ENCODE results near the gene BNC1. TPM values are rescaled to one million over a fixed set of nuclear protein-coding genes. Genes with fewer than 3 reads are reported as not detected.

The BNC1 gene
- total RNA-seq, 2 experiments from 2014 or later = not detected

DNA sequence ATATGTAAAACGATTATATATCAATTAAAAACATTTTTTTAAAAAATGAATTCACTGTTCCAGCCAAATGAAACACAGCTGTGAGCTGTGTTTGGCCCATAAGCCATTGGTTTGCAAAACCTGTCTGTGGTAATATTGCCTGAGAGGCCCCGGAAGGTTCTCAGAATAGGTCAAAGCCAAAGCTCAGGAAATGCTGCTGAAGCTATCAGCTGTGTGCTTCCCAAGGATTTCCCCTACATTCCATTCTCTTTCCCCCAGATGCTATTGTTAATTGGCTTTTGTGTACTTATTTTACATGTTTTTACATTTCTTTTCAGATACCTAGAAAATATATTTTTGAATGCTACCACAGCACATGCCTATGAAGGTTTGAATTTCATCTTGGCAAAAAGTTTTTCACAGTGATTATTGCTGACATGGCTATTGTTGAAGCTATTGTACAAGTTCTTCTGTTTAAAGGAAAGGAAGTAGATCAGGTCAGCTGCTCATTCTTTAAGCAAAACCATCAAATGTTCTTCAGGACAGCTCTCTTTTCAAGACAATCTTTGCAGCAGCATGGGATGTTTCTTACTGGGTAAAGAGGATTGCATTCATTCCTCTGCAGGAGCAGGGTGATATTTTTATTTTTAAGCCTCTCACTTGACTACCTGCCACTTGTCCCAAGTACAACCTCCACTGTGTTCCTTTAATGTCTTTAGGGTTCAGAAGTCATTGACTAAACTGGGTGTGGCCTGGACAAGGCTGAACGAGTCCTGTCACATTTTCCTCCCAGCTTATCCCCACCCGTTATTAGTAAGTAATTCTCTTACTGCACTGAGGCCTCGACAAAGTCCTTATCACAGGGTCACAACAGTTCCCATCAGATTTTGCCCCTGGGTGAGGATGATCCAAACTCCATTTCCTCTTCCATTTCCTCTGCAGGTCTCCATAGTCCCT, 26.3 kb upstream of the BNC1 start:
- Mint-ChIP-seq H3K36me3 (ENCODE audit: low read depth) (no peaks in the 10 kb centered on the region), H3K4me1 (no peaks in the 10 kb centered on the region), H3K4me3 (no peak overlapping the region), H3K9me3 (no peaks in the 10 kb centered on the region), H3K27me3 (peaks cover 5% of the 10 kb centered on the region), H3K27ac (no peak overlapping the region)
- no peak for DNase-seq
- POLR2A ChIA-PET = interaction anchor here (0.6 kb wide), 1 partner anchor 257 kb away, joined by 4 read pairs; no protein-coding TSS in a partner anchor
- CTCF ChIA-PET = interaction anchor here (0.9 kb wide), 1 partner anchor 9 kb away, joined by 3 read pairs; no protein-coding TSS in a partner anchor

DNA sequence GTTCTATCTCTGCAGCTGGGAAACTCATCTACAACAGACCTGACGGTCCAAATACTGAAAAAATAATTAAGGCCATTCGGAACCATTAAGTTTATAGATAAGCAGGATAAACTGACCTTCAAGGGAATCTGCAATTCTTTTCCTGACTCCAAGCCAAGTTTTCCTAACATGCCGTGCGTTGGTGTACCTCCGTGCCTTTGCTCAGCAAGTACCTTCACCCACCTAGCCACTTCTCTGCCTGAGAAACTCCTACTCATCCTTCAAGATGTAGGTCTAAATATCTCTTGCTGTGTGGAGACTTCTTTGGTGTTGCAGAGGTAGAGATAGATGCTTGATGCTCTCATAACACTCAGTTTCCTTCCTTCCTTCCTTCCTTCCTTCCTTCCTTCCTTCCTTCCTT, 24.2 kb upstream of the BNC1 start:
- no peak overlapping the region for H3K27ac Mint-ChIP-seq
- H3K4me1 Mint-ChIP-seq = no peaks in the 10 kb centered on the region
- ChIA-PET CTCF (no interaction called here), POLR2A (no interaction called here)
- H3K9me3 Mint-ChIP-seq = no peaks in the 10 kb centered on the region
- H3K36me3 Mint-ChIP-seq (ENCODE audit: low read depth) = no peaks in the 10 kb centered on the region
- no peak overlapping the region for H3K4me3 Mint-ChIP-seq
- peaks cover 18% of the 10 kb centered on the region for H3K27me3 Mint-ChIP-seq
- no peak for DNase-seq

DNA sequence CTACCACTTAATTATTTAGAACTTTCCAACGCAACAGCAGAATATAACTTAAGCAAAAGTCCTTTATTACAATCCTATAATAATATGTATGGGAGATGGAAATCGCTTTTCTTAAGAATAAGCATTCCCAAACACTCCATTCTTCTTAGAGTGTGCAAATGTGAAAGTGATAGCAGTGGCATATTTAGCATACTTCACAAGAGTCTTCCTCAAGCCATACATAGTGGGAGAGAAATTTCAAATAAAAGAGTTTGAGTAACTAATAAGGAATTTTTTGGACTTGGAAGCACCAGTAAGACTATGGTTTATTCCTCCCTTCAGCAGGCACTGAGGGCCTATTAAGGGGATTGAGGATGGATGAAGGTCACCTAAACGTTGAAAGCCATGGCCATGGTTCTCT, 22.1 kb upstream of the BNC1 start:
- H3K4me3 Mint-ChIP-seq = no peak overlapping the region
- CTCF ChIA-PET = no interaction called here
- POLR2A ChIA-PET = no interaction called here
- H3K4me1 Mint-ChIP-seq = no peaks in the 10 kb centered on the region
- H3K36me3 Mint-ChIP-seq (ENCODE audit: low read depth) = no peaks in the 10 kb centered on the region
- no peak overlapping the region for H3K27ac Mint-ChIP-seq
- no peak for DNase-seq
- H3K9me3 Mint-ChIP-seq = no peaks in the 10 kb centered on the region
- peaks cover 24% of the 10 kb centered on the region for H3K27me3 Mint-ChIP-seq

DNA sequence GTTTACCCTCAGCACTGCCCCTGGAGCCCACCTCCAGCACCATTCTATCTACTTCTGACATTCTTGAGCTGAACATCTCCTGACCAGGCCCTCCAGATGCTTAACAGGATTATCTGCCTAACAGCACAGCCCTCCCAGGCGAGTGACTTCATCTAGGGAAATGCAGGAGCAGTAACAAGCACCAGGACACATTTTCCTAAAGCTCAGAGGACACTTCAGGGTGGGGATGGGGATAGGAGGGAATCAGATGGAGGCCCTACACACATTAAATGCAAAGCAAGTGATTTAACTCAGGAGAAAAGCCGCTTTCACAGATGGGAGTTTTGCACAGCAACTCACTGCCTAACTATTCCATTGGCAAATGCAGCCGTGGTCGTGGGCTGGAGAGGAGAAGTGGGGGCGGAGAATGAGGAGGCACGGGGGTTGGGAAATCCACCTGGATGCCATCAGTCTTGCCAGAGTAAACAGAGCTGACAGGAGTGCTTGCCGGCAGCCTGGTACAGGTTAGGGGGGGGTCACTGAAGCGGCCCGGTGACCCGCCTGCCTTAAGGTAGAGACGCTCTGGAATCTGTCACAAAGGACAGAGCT, 21.3 kb upstream of the BNC1 start:
- Mint-ChIP-seq H3K9me3 (no peaks in the 10 kb centered on the region), H3K4me3 (no peak overlapping the region), H3K4me1 (no peaks in the 10 kb centered on the region), H3K27me3 (peaks cover 26% of the 10 kb centered on the region), H3K27ac (no peak overlapping the region), H3K36me3 (ENCODE audit: low read depth) (no peaks in the 10 kb centered on the region)
- no peak for DNase-seq
- ChIA-PET POLR2A (no interaction called here), CTCF (no interaction called here)

DNA sequence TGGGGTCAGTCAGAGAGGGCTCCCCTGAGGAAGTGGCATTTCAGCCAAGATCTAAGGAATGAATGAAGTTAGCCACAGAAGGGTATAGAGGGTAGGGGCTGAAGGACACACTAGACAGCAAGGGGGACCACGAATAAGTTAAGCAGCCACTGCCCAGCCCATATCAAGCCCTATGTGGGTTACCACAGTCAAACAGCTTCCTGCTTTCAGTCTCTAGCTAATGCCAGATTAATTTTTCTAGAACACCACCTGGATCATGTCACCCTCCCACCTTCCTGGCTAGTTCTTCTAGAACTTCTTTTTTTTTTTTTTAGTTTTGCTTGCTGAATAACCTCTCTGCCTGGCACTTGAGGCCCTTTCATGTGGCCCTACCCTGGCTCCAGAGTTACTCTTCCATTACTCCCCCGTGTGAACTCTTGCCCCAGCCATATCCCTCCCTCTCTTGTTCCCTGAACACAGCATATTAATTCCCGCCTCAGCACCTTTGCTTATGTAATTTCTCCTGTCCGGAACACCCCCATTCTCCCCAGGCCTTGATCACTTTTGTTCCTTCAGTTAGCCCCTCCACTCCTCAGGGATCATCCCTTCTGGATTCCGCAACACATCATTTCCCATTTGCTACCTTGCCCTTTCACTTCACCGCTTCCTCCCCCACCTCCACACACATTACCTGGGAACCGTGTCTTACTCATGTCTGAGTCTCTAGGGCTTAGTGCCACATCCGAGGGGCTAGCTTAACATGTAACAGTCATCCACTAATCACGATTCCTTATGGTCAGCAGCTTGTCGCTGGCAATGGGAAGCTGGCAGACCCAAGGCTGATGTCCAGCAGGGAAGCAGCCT, 20.6 kb upstream of the BNC1 start:
- ChIA-PET CTCF (no interaction called here), POLR2A (no interaction called here)
- Mint-ChIP-seq H3K4me1 (no peaks in the 10 kb centered on the region), H3K27me3 (peaks cover 29% of the 10 kb centered on the region), H3K4me3 (no peak overlapping the region), H3K9me3 (no peaks in the 10 kb centered on the region), H3K36me3 (ENCODE audit: low read depth) (no peaks in the 10 kb centered on the region), H3K27ac (no peak overlapping the region)
- DNase-seq = no peak

DNA sequence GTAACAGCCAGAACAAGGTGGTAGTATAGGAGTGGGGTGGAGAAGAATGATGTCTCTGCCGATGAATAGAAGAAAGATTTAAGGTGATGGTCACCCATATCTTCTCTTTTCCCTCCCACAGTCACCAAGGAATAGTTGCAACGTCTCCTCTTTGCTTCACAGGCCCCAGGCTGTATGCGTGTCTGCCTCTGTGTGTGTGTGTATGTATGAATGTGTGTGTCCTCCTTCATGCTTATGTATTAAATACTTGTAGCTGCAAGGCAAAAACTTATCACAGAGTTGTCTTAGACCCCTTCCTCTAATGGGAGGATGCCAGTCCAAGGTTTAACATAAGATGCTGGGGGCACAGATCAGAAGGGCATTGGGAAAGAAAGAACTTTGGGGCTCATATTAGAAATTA, 19.1 kb upstream of the BNC1 start:
- POLR2A ChIA-PET = no interaction called here
- no peak for DNase-seq
- Mint-ChIP-seq H3K36me3 (ENCODE audit: low read depth) (no peaks in the 10 kb centered on the region), H3K9me3 (no peaks in the 10 kb centered on the region), H3K4me1 (no peaks in the 10 kb centered on the region), H3K4me3 (no peak overlapping the region), H3K27me3 (peaks cover 30% of the 10 kb centered on the region), H3K27ac (no peak overlapping the region)
- CTCF ChIA-PET = no interaction called here

DNA sequence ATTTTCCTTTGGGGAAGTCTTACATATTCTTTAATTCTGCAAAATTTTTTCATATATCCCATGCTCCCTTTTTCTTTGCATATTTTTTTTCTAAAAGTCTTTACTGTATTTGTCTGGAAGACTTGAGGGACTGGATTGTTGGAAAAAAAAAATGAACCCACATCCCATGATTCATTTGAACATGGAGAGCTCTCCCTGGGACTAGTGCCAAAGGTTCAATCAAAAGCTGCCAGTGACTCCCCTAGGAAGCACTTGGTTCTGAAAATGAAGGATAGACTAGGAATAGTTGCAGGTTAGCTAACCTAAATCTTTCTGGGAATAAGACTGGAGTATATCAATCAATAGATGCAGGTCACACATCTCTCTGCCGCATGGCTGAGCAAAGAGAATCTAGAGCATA, 16.4 kb upstream of the BNC1 start:
- ChIA-PET POLR2A (no interaction called here), CTCF (interaction anchor here (0.6 kb wide), 1 partner anchor 13 kb away, joined by 3 read pairs; no protein-coding TSS in a partner anchor)
- Mint-ChIP-seq H3K27ac (no peak overlapping the region), H3K36me3 (ENCODE audit: low read depth) (no peaks in the 10 kb centered on the region), H3K4me1 (no peaks in the 10 kb centered on the region), H3K27me3 (peaks cover 39% of the 10 kb centered on the region), H3K4me3 (no peak overlapping the region), H3K9me3 (no peaks in the 10 kb centered on the region)
- DNase-seq = no peak

DNA sequence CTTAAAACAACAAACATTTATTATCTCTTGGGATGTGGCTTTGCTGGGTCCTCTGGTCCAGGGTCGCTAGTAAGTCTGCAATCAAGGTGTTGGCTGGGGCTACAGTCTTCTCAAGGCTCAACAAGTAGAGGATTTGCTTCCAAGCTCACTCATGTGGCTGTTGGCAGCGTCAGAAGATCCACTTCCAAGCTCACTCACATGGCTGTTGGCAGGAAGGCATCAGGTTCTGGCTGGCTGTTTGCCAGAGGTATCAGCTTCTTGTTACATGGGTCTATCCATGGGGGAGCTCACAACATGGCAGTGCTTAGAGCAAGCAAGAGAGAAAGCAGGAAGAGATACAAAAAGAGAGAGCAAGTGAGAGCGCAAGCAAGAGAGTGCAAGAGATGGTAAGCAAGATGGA, 15.0 kb upstream of the BNC1 start:
- Mint-ChIP-seq H3K36me3 (ENCODE audit: low read depth) (no peaks in the 10 kb centered on the region), H3K4me3 (no peak overlapping the region), H3K27ac (no peak overlapping the region), H3K4me1 (no peaks in the 10 kb centered on the region), H3K27me3 (peaks cover 33% of the 10 kb centered on the region), H3K9me3 (no peaks in the 10 kb centered on the region)
- no peak for DNase-seq
- POLR2A ChIA-PET = no interaction called here
- CTCF ChIA-PET = no interaction called here

DNA sequence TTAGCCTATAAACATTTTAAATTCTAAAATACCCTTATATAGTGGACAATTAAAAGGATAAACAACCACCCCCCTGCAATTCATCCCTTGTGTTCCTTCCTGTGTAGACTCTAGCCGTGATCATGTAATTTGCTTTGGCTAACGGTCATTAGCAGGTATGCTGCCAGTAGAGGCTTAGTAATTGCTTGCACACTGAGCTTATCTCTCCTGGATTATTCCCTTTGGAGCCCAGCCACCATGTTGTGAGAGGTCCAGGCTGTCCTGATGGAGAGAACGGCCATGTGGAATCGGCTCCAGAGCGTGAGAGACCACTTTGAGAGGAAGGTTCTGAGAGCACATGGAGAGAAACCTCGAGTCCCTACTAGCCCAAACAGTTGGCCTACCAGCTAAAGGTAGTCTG, 11.0 kb upstream of the BNC1 start:
- no peak overlapping the region for H3K27ac Mint-ChIP-seq
- CTCF ChIA-PET = interaction anchor here (0.7 kb wide), 1 partner anchor 633 kb away, joined by 4 read pairs; no protein-coding TSS in a partner anchor
- no peak for DNase-seq
- POLR2A ChIA-PET = no interaction called here
- H3K36me3 Mint-ChIP-seq (ENCODE audit: low read depth) = no peaks in the 10 kb centered on the region
- H3K4me3 Mint-ChIP-seq = no peak overlapping the region
- no peaks in the 10 kb centered on the region for H3K4me1 Mint-ChIP-seq
- no peaks in the 10 kb centered on the region for H3K9me3 Mint-ChIP-seq
- peaks cover 19% of the 10 kb centered on the region for H3K27me3 Mint-ChIP-seq

DNA sequence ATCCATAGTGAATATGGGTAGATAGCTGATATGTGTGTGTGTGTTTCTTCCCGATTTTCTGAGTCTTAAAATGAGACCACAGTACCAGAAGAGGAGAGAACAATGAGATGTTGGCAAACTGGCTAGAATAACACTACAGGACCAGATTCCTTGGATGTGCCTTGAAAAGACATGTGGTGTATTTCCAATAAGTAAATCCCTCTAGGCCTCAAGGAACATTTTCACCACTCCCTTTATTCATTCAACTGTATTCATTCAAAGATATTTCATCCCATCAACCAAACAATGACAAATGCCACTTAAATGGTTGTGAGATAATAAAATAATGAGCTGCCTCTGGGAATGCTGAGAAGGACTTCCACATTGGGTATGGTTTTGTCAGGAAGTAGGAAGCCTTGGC, 8.7 kb upstream of the BNC1 start:
- Mint-ChIP-seq H3K27ac (no peak overlapping the region), H3K4me3 (no peak overlapping the region), H3K27me3 (peaks cover 19% of the 10 kb centered on the region), H3K9me3 (no peaks in the 10 kb centered on the region), H3K4me1 (no peaks in the 10 kb centered on the region), H3K36me3 (ENCODE audit: low read depth) (no peaks in the 10 kb centered on the region)
- POLR2A ChIA-PET = no interaction called here
- CTCF ChIA-PET = interaction anchor here (0.6 kb wide), 2 partner anchors 17 to 373 kb away, joined by 3 to 5 read pairs; no protein-coding TSS in a partner anchor
- DNase-seq = no peak

DNA sequence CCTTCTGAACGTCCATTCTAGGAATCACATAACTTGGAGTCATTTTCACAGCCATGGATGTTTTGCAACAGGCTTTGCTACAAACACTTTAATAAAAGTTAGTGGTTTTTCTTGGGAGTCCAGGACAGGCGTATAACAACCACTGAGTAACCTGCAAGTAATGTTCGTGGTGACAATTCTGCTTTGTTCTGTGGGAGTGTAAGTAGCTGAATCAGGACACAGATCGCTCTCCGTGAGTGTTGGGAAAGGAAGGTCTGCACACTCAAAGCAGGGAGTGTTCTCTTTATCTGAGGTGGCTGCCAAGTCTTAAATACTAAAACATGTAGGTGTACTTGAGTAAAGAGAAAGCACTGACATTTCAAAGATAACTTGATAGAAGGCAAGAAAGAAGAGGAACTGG, 7.9 kb upstream of the BNC1 start:
- Mint-ChIP-seq H3K4me3 (no peak overlapping the region), H3K9me3 (no peaks in the 10 kb centered on the region), H3K27me3 (peaks cover 25% of the 10 kb centered on the region), H3K27ac (no peak overlapping the region), H3K36me3 (ENCODE audit: low read depth) (no peaks in the 10 kb centered on the region), H3K4me1 (no peaks in the 10 kb centered on the region)
- ChIA-PET CTCF (no interaction called here), POLR2A (no interaction called here)
- no peak for DNase-seq

DNA sequence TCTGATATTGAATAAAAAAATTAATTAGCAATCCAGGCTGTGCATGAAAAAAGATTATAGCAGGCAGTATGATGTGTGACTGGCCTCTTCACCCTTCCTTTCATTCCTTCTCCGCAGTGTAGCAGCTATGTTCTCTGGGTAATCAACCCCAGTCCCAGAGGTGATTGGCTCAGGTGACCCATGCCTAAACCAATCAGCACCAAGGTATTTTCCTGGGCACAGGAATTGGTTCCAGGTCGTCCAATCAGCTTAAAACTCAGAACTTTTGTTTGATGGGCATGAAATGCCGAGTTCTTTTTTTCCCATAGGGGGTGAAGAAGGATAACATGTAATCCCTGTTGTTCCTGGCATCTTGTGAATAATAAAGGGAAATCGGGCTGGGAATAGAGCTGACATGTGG, 5.8 kb upstream of the BNC1 start:
- POLR2A ChIA-PET = no interaction called here
- no peak for DNase-seq
- no peaks in the 10 kb centered on the region for H3K36me3 Mint-ChIP-seq (ENCODE audit: low read depth)
- no peak overlapping the region for H3K27ac Mint-ChIP-seq
- H3K4me3 Mint-ChIP-seq = no peak overlapping the region
- CTCF ChIA-PET = interaction anchor here (1.2 kb wide), 1 partner anchor 12 kb away, joined by 3 read pairs; no protein-coding TSS in a partner anchor
- no peaks in the 10 kb centered on the region for H3K4me1 Mint-ChIP-seq
- H3K9me3 Mint-ChIP-seq = no peaks in the 10 kb centered on the region
- peaks cover 30% of the 10 kb centered on the region for H3K27me3 Mint-ChIP-seq

DNA sequence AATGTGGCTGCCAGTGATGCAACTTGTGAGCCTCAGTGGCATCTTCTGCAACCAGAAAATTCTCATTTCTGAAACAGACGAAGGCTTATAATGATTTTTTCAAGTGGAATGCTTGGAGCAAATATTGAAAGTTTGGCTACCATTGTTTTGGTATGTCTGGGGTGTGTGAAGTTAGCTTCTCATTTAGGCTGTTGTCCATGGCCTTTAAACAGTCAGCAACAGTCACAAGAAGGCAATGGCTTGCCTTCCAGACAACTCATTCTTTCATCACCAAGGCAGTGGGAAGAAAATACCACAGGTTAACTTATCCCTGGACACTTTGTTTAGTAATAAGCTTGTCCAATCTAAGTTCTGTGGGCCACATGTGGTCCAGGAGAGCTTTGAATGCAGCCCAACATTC, 4.7 kb upstream of the BNC1 start:
- ChIA-PET CTCF (interaction anchor here (1.2 kb wide), 1 partner anchor 11 kb away, joined by 3 read pairs; no protein-coding TSS in a partner anchor), POLR2A (no interaction called here)
- Mint-ChIP-seq H3K27me3 (peaks cover 33% of the 10 kb centered on the region), H3K4me1 (no peaks in the 10 kb centered on the region), H3K9me3 (no peaks in the 10 kb centered on the region), H3K27ac (no peak overlapping the region), H3K4me3 (no peak overlapping the region), H3K36me3 (ENCODE audit: low read depth) (no peaks in the 10 kb centered on the region)
- DNase-seq = no peak
